H1 (cell line): ENCODE results near the gene MLKL. TPM values are rescaled to one million over a fixed set of nuclear protein-coding genes. Genes with fewer than 3 reads are reported as not detected.

Experiments used
- CREB1 ChIP-seq: IDR thresholded peaks from 2 replicates; pipeline ENCODE4 v1.6.1; 2012; ENCODE audit warnings: inconsistent platforms
- TEAD4 ChIP-seq: IDR thresholded peaks from 2 replicates; pipeline ENCODE4 v1.6.1; 2012; ENCODE audit warnings: low read depth, low read length, inconsistent platforms, mixed read lengths
- ZNF274 ChIP-seq: IDR thresholded peaks from 2 replicates; pipeline ENCODE4 v1.7.0; 2012; ENCODE audit warnings: low read length, borderline replicate concordance; ENCODE audit errors: extremely low read depth
- polyA plus RNA-seq, 7 experiments: library from polyadenylated mRNA; depleted of rRNA in 3 of 7; stranded (reverse) in 5 of 7; unstranded in 2 of 7; fragments of >200 nt in 5 of 7; fragments of 200-250 nt in 2 of 7; gene quantifications; 1 replicate in 5 of 7; 2 replicates in 1 of 7; 4 replicates in 1 of 7; pipeline versions ENCODE4 v1.2.1 to v1.2.3, GENCODE V29; 2011 to 2013; ENCODE audit warnings: missing spikeins in 2 of 7, mixed read lengths in 2 of 7
- total RNA-seq: library from RNA; stranded (reverse); fragmentation: NEBNext Ultra II Directional; extraction: Animal tissue kit (Norgen Biotek cat#: 25700); gene quantifications from 2 replicates; pipeline ENCODE4 v1.2.1, GENCODE V29; 2021
- TF ChIP-seq, protein P1 (sequence below): IDR thresholded peaks from 2 replicates; pipeline ENCODE4 v1.6.1; 2012; ENCODE audit warnings: inconsistent platforms

The MLKL gene
- total and polyA plus RNA-seq, 2 of the 8 experiments (the other 6 are each of a cell fraction or from before 2014, with no cell fraction given): 1.6 to 2.1 TPM

DNA sequence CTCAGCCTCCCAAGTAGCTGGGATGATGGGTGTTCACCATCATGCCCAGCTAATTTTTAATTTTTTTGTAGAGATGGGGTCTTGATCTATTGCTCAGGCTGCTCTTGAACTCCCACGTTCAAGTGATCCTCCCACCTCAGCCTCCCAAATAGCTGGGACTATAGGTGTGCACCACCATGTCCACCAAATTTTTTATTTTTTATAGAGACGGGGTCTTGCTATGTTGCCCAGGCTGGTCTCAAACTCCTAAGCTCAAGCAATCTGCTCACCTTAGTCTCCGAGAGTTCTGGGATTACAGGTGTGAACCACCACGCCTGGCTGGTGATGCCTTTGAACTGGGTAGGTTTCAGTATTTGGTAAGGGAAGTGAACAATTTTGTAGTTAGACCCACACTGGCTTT is 43.9 kb upstream of the MLKL start (continued):
- TF ChIP-seq, protein P1, sequence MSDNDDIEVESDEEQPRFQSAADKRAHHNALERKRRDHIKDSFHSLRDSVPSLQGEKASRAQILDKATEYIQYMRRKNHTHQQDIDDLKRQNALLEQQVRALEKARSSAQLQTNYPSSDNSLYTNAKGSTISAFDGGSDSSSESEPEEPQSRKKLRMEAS: no peak
- no peak for TF ChIP-seq TEAD4
- TF ChIP-seq CREB1: no peak
- TF ChIP-seq ZNF274: no peak
